Fibroblast of lung (primary cell): ENCODE data around the gene TROAP.
A peak's percentile ranks its signal among the peaks of the same experiment; 100 is the strongest.

Source experiments
- CTCF ChIP-seq, 2 donors: IDR thresholded peaks in 1 of 2; conservative IDR thresholded peaks in 1 of 2; 1 replicate in 1 of 2; 2 replicates in 1 of 2; pipeline ENCODE4 v1.5.1; 2011 to 2012; ENCODE audit warnings: low read length in 2 of 2, control low read depth in 1 of 2, inconsistent platforms in 1 of 2, low read depth in 1 of 2, mild to moderate bottlenecking in 1 of 2
- EZH2 ChIP-seq: IDR thresholded peaks from 2 replicates; pipeline ENCODE4 v1.5.1; 2012; ENCODE audit warnings: low read length, control low read depth, mild to moderate bottlenecking; ENCODE audit errors: missing control alignments

- TF ChIP-seq CTCF (conservative IDR thresholded peaks at IDR 0.05 in 1 of 2, IDR thresholded peaks at IDR 0.05 in 1 of 2; ENCODE audit: low read depth in 1 of 2, low read length in 2 of 2) (peak; percentile 70 to 81), EZH2 (peak; percentile 19)
Measured at GRCh38 chr12:49347311-49348193, 24.5 kb downstream of the TROAP start.
